Transverse colon (tissue), 4 donors: ENCODE data around the gene TBX6. TPM values are rescaled to one million over a fixed set of nuclear protein-coding genes. Genes with fewer than 3 reads are reported as not detected.

Experiments
- DNase-seq: peaks from one replicate; pipeline ENCODE4 v3.0.0-alpha.2; 2019
- H3K27ac ChIP-seq, 4 donors: fragments of 200-600 bp; sonication (generic); 2 replicates each; pipeline ENCODE4 v1.5.1; 2016 to 2018; ENCODE audit warnings: inconsistent platforms in 4 of 4
- H3K27me3 ChIP-seq: fragments of 200-600 bp; sonication (generic); 2 replicates; pipeline ENCODE4 v1.5.1; 2017; ENCODE audit warnings: inconsistent platforms
- H3K36me3 ChIP-seq, 4 donors: fragments of 200-600 bp; sonication (generic); 2 replicates each; pipeline ENCODE4 v1.5.1; 2017 to 2019; ENCODE audit warnings: inconsistent platforms in 4 of 4
- H3K4me1 ChIP-seq, 4 donors: fragments of 200-600 bp; sonication (generic); 2 replicates each; pipeline ENCODE4 v1.5.1; 2017 to 2020; ENCODE audit warnings: inconsistent platforms in 4 of 4
- H3K4me3 ChIP-seq, 4 donors: fragments of 200-600 bp; sonication (generic); 1 replicate in 1 of 4; 2 replicates in 3 of 4; pipeline versions ENCODE4 v1.5.1 to v1.6.1; 2017 to 2019; ENCODE audit warnings: inconsistent platforms in 4 of 4
- H3K9me3 ChIP-seq, 2 donors: fragments of 200-600 bp; sonication (generic); 2 replicates each; pipeline ENCODE4 v1.5.1; 2017 to 2019; ENCODE audit warnings: inconsistent platforms in 2 of 2
- EP300 ChIP-seq: sonication (generic); formaldehyde crosslinking; IDR thresholded peaks from one replicate; pipeline ENCODE4 v1.6.1; 2017; ENCODE audit warnings: antibody characterized with exemption, low read depth
- POLR2A ChIP-seq: fragments of 450-650 bp; IDR thresholded peaks from one replicate; pipeline ENCODE4 v1.6.1; 2016; ENCODE audit warnings: antibody characterized with exemption, mild to moderate bottlenecking, moderate library complexity
- POLR2AphosphoS5 ChIP-seq, 3 donors: sonication (generic); formaldehyde crosslinking; IDR thresholded peaks; one replicate each; pipeline ENCODE4 v1.6.1; 2016; ENCODE audit warnings: antibody characterized with exemption in 3 of 3
- WGBS, 2 donors: methylation state at CpG; one replicate each; pipeline ENCODE4 v1.1.5; 2018; ENCODE audit warnings: low coverage in 1 of 2; 5-methylcytosine and 5-hydroxymethylcytosine counted together
- in situ Hi-C, 4 donors: fragments of 200-750 bp; cut with MboI; loops; one replicate each; pipeline versions ENCODE4 v1.15.0 to v1.15.1; 2017; ENCODE audit warnings: low sequenced_read_pairs in 3 of 4, low pct_ligation_motif_present in 1 of 4, low pct_unique_long_range_greater_than_20kb in 1 of 4
- intact Hi-C: fragments of 100-400 bp; cut with DNase I; formaldehyde crosslinking; loops from one replicate; pipeline ENCODE4 v1.15.1; 2023; ENCODE audit warnings: low total_unique reads
- total RNA-seq, 4 donors: library from RNA; depleted of rRNA; stranded (reverse); fragments of >200 nt; gene quantifications; one replicate each; pipeline ENCODE4 v1.1.0, GENCODE V29; 2016
- TF ChIP-seq, protein P1 (sequence below), 5 experiments: fragments of 200-600 bp in 3 of 5; fragments of 450-650 bp in 2 of 5; sonication (generic) in 3 of 5; IDR thresholded peaks; 1 replicate in 2 of 5; 2 replicates in 3 of 5; pipeline ENCODE4 v1.5.1; 2016 to 2017; ENCODE audit warnings: antibody characterized with exemption in 5 of 5, inconsistent platforms in 3 of 5, mild to moderate bottlenecking in 2 of 5, moderate library complexity in 1 of 5

Gene TBX6
- total RNA-seq, 4 donors from 2014 or later: 0.82 to 2.2 TPM; not detected in 2

DNA sequence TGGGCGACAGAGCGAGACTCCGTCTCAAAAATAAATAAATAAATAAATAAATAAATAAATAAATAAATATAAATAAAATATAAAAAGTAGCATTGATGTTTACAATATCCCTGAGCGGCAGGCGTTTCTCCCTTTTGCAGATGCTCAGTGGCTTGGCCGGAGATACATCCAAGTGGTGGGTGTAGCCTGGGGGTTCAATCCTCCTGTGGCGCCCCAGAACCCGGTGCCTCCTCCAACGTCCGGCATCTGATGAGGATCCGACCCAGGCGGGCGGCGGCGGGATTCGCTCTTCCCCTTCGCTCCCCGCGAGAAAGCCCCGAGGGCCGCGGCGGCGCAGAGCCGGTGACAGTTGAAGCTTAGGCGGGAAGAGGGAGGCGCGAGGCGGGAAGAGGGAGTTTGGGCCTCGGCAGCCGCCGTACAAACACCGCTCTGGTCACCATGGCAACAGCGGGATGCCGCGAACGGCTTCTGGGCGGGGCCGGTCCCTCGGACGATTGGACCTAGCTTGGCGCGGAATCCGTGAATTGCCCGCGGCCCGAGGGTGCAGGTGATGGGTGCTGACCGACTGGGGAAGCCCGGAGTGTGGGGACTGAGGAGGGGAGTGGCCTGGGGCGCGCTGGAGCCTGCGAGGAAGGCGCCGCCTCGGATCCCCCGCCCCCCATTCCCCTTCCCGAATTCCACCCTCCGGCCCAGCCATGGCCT lies 38.9 kb downstream of the TBX6 start:
- TF ChIP-seq POLR2A: no peak
- peak; percentile 55 to 62 (median 62) for TF ChIP-seq POLR2AphosphoS5 (IDR thresholded peaks at IDR 0.05)
- in situ Hi-C loops: no loop called here
- WGBS, 2 donors: 5 to 37% methylated on average over 7 to 58 of the region's 58 CpGs
- Histone ChIP-seq H3K36me3 (no peaks in the 10 kb centered on the region), H3K9me3 (no peaks in the 10 kb centered on the region), H3K4me1 (peaks cover 4 to 15% (median 13%) of the 10 kb centered on the region in 4 donors), H3K27me3 (no peaks in the 10 kb centered on the region), H3K4me3 (peak overlapping the region; percentile 49 to 80 (median 56)), H3K27ac (peak overlapping the region; percentile 42 to 66 (median 60))
- peak; percentile 96 for DNase-seq
- intact Hi-C loops: no loop called here

DNA sequence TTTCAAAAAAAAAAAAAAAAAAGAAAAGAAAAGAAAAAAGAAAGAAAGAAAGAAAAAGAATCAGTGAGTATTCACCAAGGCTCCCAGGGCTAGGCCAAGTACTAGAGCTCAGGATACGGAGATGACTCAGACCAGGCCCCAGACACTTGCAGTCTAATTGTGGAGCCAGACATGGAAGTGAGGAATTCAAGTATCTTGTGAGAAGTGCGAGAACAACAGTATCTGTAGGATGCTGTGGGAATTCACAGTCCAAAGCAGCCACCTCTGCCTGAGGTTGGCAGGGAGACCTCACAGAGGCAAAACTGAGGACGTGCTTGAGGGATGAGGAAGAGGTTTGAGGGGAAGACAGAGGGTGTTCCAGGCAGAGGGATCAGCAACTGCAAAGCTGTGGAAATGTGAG lies 40.2 kb downstream of the TBX6 start:
- TF ChIP-seq POLR2A: no peak
- WGBS, 2 donors: 92 to 96% methylated on average over 3 of the region's 3 CpGs
- no peaks in the 10 kb centered on the region for H3K9me3 ChIP-seq
- H3K36me3 ChIP-seq: no peaks in the 10 kb centered on the region
- no peak for DNase-seq
- peaks cover 4 to 15% (median 13%) of the 10 kb centered on the region in 4 donors for H3K4me1 ChIP-seq
- intact Hi-C loops: no loop called here
- in situ Hi-C loops: no loop called here
- H3K4me3 ChIP-seq: no peak overlapping the region
- no peak overlapping the region for H3K27ac ChIP-seq
- no peaks in the 10 kb centered on the region for H3K27me3 ChIP-seq

- TF ChIP-seq POLR2AphosphoS5 (IDR thresholded peaks at IDR 0.05) (no peak), EP300 (no peak), POLR2A (no peak)
- TF ChIP-seq, protein P1, sequence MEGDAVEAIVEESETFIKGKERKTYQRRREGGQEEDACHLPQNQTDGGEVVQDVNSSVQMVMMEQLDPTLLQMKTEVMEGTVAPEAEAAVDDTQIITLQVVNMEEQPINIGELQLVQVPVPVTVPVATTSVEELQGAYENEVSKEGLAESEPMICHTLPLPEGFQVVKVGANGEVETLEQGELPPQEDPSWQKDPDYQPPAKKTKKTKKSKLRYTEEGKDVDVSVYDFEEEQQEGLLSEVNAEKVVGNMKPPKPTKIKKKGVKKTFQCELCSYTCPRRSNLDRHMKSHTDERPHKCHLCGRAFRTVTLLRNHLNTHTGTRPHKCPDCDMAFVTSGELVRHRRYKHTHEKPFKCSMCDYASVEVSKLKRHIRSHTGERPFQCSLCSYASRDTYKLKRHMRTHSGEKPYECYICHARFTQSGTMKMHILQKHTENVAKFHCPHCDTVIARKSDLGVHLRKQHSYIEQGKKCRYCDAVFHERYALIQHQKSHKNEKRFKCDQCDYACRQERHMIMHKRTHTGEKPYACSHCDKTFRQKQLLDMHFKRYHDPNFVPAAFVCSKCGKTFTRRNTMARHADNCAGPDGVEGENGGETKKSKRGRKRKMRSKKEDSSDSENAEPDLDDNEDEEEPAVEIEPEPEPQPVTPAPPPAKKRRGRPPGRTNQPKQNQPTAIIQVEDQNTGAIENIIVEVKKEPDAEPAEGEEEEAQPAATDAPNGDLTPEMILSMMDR (IDR thresholded peaks at IDR 0.05): no peak
- no peak overlapping the region for H3K4me3 ChIP-seq
- no peaks in the 10 kb centered on the region for H3K9me3 ChIP-seq
- H3K4me1 ChIP-seq: peaks cover 4 to 15% (median 13%) of the 10 kb centered on the region in 4 donors
- no peaks in the 10 kb centered on the region for H3K27me3 ChIP-seq
- intact Hi-C loops: no loop called here
- H3K27ac ChIP-seq: no peak overlapping the region
- in situ Hi-C loops: loop anchor here in 1 of 4 donors (25.0 kb wide), 1 partner anchor 163 kb away; the partner anchor contains the start of gene SEZ6L2
- DNase-seq: no peak
- 92% methylated on average over 5 to 8 of the region's 8 CpGs for WGBS, 2 donors
- no peaks in the 10 kb centered on the region for H3K36me3 ChIP-seq
These were observed 41.9 kb downstream of the TBX6 start for GRCh38 chr16:30049871-30050270.

DNA sequence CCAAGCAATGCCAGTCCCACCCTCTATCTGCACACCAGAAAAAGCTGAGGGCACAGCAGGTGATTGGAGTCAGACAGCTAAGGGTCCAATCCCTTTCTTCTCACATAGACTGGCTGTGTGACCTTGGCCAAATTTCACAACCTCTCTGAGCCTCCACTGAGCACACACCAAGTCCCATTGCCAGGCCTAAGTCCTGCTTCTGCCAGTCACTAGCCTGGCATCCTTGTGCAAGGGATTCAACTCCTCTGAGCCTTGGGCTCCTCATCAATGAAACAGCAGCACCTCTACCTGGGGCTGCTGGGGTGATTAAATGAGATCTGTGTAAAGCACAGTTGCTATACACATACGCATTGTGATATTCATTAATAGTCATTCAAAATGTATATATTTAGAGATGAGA lies 45.1 kb downstream of the TBX6 start:
- intact Hi-C loops (no loop called here), in situ Hi-C loops (loop anchor here in 1 of 4 donors (25.0 kb wide), 1 partner anchor 159 kb away; the partner anchor contains the start of gene SEZ6L2)
- DNase-seq: no peak
- 96% methylated on average over 1 of the region's 1 CpG; no CpG with 5 or more reads in 1 of the 2 donors for WGBS, 2 donors
- Histone ChIP-seq H3K4me1 (no peaks in the 10 kb centered on the region), H3K9me3 (no peaks in the 10 kb centered on the region), H3K27me3 (peaks cover 21% of the 10 kb centered on the region), H3K27ac (no peak overlapping the region), H3K4me3 (no peak overlapping the region), H3K36me3 (no peaks in the 10 kb centered on the region)
- TF ChIP-seq, protein P1 (IDR thresholded peaks at IDR 0.05): no peak
- no peak for TF ChIP-seq POLR2AphosphoS5 (IDR thresholded peaks at IDR 0.05)
- no peak for TF ChIP-seq POLR2A
- TF ChIP-seq EP300: no peak

DNA sequence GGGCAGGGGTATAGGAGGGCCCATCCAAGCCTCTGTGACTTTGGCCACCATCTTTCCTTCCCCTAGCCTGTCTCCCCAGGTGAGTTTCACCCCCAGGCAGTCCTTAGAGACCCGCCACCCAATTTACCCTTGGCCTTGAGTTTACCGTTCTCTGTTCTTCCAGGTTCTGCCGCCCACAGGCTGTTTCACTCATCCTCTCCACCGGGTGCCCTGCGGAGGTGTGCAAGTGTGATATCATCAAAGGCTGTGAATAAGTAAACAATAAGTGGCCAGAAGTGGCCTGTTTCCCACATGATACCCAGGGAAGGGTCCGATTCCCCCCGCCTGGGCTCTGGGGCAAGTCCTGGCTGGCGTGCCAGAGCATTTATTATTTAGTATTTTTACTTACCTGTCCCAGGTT lies 45.5 kb downstream of the TBX6 start:
- TF ChIP-seq POLR2AphosphoS5 (IDR thresholded peaks at IDR 0.05): no peak
- TF ChIP-seq EP300: no peak
- TF ChIP-seq, protein P1 (IDR thresholded peaks at IDR 0.05): no peak
- no peak for TF ChIP-seq POLR2A
- H3K4me3 ChIP-seq: no peak overlapping the region
- 60 to 78% methylated on average over 1 to 8 of the region's 8 CpGs for WGBS, 2 donors
- peaks cover 21% of the 10 kb centered on the region for H3K27me3 ChIP-seq
- in situ Hi-C loops (loop anchor here in 1 of 4 donors (25.0 kb wide), 1 partner anchor 159 kb away; the partner anchor contains the start of gene SEZ6L2), intact Hi-C loops (no loop called here)
- DNase-seq: no peak
- H3K27ac ChIP-seq: no peak overlapping the region
- H3K36me3 ChIP-seq: no peaks in the 10 kb centered on the region
- no peaks in the 10 kb centered on the region for H3K4me1 ChIP-seq
- H3K9me3 ChIP-seq: no peaks in the 10 kb centered on the region
